Mesendoderm (in vitro differentiated cells): ENCODE results near the gene TRH.
"Not testable (repeated sequence)": the region's sequence is repeated elsewhere in the genome, so short reads cannot be mapped to it uniquely, and the experiment has no call there.

Experiments
- DNase-seq: peaks from one replicate; pipeline ENCODE4 v3.0.0; 2013
- H2AK5ac ChIP-seq: 2 replicates; pipeline ENCODE4 v1.6.1; 2013; ENCODE audit warnings: low read length, inconsistent platforms
- H2BK120ac ChIP-seq: 2 replicates; pipeline ENCODE4 v1.6.1; 2013; ENCODE audit warnings: low read depth, mild to moderate bottlenecking, low read length, moderate library complexity, mixed read lengths
- H2BK15ac ChIP-seq: replicated peaks from 2 replicates; pipeline ENCODE4 v1.6.1; 2013; ENCODE audit warnings: low read depth, mild to moderate bottlenecking, moderate library complexity
- H2BK5ac ChIP-seq: 2 replicates; pipeline ENCODE4 v1.6.1; 2013; ENCODE audit warnings: low read length, inconsistent platforms
- H3K18ac ChIP-seq: 2 replicates; pipeline ENCODE4 v1.6.1; 2013; ENCODE audit warnings: mild to moderate bottlenecking, low read length, mixed read lengths
- H3K23ac ChIP-seq: one replicate; pipeline ENCODE4 v1.6.1; 2013; ENCODE audit warnings: low read length
- H3K27ac ChIP-seq: 2 replicates; pipeline ENCODE4 v1.5.1; 2013; ENCODE audit warnings: low read depth, mild to moderate bottlenecking, inconsistent platforms, low read length, moderate library complexity
- H3K27me3 ChIP-seq: 2 replicates; pipeline ENCODE4 v1.6.1; 2013; ENCODE audit warnings: low read length, control low read depth, mild to moderate bottlenecking, inconsistent platforms; ENCODE audit not compliant: insufficient read depth, poor library complexity
- H3K36me3 ChIP-seq: 2 replicates; pipeline ENCODE4 v1.6.1; 2013; ENCODE audit warnings: low read length, inconsistent platforms; ENCODE audit not compliant: control insufficient read depth, insufficient read depth
- H3K4ac ChIP-seq: one replicate; pipeline ENCODE4 v1.6.1; 2013; ENCODE audit warnings: low read depth, mild to moderate bottlenecking, low read length, moderate library complexity
- H3K4me1 ChIP-seq: 2 replicates; pipeline ENCODE4 v1.6.1; 2013; ENCODE audit warnings: low read depth, low read length, inconsistent platforms; ENCODE audit not compliant: control insufficient read depth
- H3K4me2 ChIP-seq: 2 replicates; pipeline ENCODE4 v1.6.1; 2013; ENCODE audit warnings: low read length
- H3K4me3 ChIP-seq: 2 replicates; pipeline ENCODE4 v1.5.1; 2013; ENCODE audit warnings: mild to moderate bottlenecking, low read length
- H3K56ac ChIP-seq: one replicate; pipeline ENCODE4 v1.6.1; 2013; ENCODE audit warnings: low read length
- H3K79me1 ChIP-seq: 2 replicates; pipeline ENCODE4 v1.6.1; 2013; ENCODE audit warnings: low read length, inconsistent platforms
- H3K79me2 ChIP-seq: 2 replicates; pipeline ENCODE4 v1.6.1; 2013; ENCODE audit warnings: mild to moderate bottlenecking, low read length; ENCODE audit not compliant: control insufficient read depth, insufficient read depth
- H3K9ac ChIP-seq: 2 replicates; pipeline ENCODE4 v1.6.1; 2013; ENCODE audit warnings: low read length, inconsistent platforms
- H4K5ac ChIP-seq: one replicate; pipeline ENCODE4 v1.6.1; 2013; ENCODE audit warnings: low read length
- H4K8ac ChIP-seq: one replicate; pipeline ENCODE4 v1.6.1; 2013; ENCODE audit warnings: low read depth, mild to moderate bottlenecking, control low read depth, low read length, moderate library complexity
- WGBS: extraction: QIAGEN DNeasy Blood & Tissue Kit; methylation state at CpG from one replicate; pipeline ENCODE4 v1.1.7; 2013; ENCODE audit warnings: low lambda C conversion rate, missing lambda C conversion rate; ENCODE audit not compliant: insufficient coverage; ENCODE audit errors: extremely low coverage; 5-methylcytosine and 5-hydroxymethylcytosine counted together

TRH gene

GRCh38 chr3:130017661-130018060 lies 43.1 kb downstream of the TRH start:
- not testable (repeated sequence) for H3K79me1 ChIP-seq, H2BK15ac ChIP-seq, H4K8ac ChIP-seq, H2BK5ac ChIP-seq, H3K4me1 ChIP-seq, H3K23ac ChIP-seq, H3K56ac ChIP-seq, H2AK5ac ChIP-seq, H3K9ac ChIP-seq, H3K36me3 ChIP-seq, H3K27ac ChIP-seq, H3K79me2 ChIP-seq, H3K4me3 ChIP-seq, H3K4ac ChIP-seq, H2BK120ac ChIP-seq, H3K27me3 ChIP-seq, H4K5ac ChIP-seq, H3K4me2 ChIP-seq, H3K18ac ChIP-seq, DNase-seq
- WGBS = no CpG with 5 or more reads among the region's 13 CpGs

GRCh38 chr3:130026146-130026829 lies 51.8 kb downstream of the TRH start:
- H3K36me3 ChIP-seq, H3K79me1 ChIP-seq, H2AK5ac ChIP-seq, H4K5ac ChIP-seq, H3K27me3 ChIP-seq, H4K8ac ChIP-seq, H3K9ac ChIP-seq, H3K18ac ChIP-seq, H3K23ac ChIP-seq, H2BK5ac ChIP-seq, H3K27ac ChIP-seq, H3K56ac ChIP-seq, H3K79me2 ChIP-seq, H3K4me2 ChIP-seq, H2BK120ac ChIP-seq, H2BK15ac ChIP-seq, H3K4me3 ChIP-seq, H3K4me1 ChIP-seq, H3K4ac ChIP-seq: not testable (repeated sequence)
- peak; percentile 29 for DNase-seq
- WGBS = no CpG with 5 or more reads among the region's 14 CpGs

- not testable (repeated sequence) for H3K79me1 ChIP-seq, H2AK5ac ChIP-seq, H4K8ac ChIP-seq, H3K4me3 ChIP-seq, H3K27ac ChIP-seq, H3K4ac ChIP-seq, H3K9ac ChIP-seq, H3K4me1 ChIP-seq, H2BK15ac ChIP-seq, H3K56ac ChIP-seq, H3K27me3 ChIP-seq, H3K36me3 ChIP-seq, H2BK5ac ChIP-seq, H3K23ac ChIP-seq, H3K18ac ChIP-seq, H3K4me2 ChIP-seq, H3K79me2 ChIP-seq, H4K5ac ChIP-seq
- H2BK120ac ChIP-seq = peak overlapping the region; percentile 28
- peak; percentile 64 for DNase-seq
- no CpG with 5 or more reads among the region's 6 CpGs for WGBS
Measured at GRCh38 chr3:130027437-130027836, 52.9 kb downstream of the TRH start.
